ENCODE results near the gene ZDHHC22.

Gene ZDHHC22

DNA sequence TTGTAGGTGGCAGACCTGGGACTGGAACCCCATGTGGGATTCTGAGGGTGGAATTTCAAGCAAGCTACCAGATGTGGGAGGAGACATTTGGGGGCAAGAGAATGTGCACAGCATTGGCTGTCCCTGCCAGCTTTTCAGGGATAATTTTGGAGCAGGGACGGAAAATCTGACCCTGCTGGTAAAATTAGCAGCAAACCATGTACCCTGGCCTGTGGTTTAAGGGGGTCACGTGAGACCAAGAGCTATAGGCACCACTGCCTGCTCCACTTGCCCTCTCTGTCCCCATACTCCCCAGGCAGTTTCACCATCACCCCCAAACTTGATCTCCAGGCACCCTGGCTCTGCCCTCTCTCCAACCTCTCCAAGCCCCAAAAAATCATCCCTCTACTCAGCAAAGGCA lies 13.5 kb upstream of the ZDHHC22 start:
- no peak overlapping the region for H4K91ac ChIP-seq (ENCODE audit: low read length)
- H3K4me2 ChIP-seq (ENCODE audit: low read length, poor library complexity, severe bottlenecking): no peak overlapping the region
- peaks cover 10% of the 10 kb centered on the region for H3K4me1 ChIP-seq (ENCODE audit: control insufficient read depth, insufficient read depth, low read depth, low read length)
- H3K27me3 ChIP-seq (ENCODE audit: control insufficient read depth in 1 of 2, insufficient read depth in 1 of 2, low read length in 2 of 2): peaks cover 34 to 46% of the 10 kb centered on the region in 2 experiments
- no peak overlapping the region for H2BK15ac ChIP-seq (ENCODE audit: low read depth, poor library complexity, severe bottlenecking)
- no peak for DNase-seq
- WGBS: 79% methylated on average over 2 of the region's 2 CpGs
- no peaks in the 10 kb centered on the region for H3K36me3 ChIP-seq (ENCODE audit: control insufficient read depth in 1 of 2, insufficient read depth in 2 of 2, low read depth in 1 of 2, low read length in 2 of 2)
- H3K79me1 ChIP-seq (replicated peaks; ENCODE audit: low read length, poor library complexity, severe bottlenecking): no peaks in the 10 kb centered on the region
- peaks cover 5% of the 10 kb centered on the region for H3K9me3 ChIP-seq (ENCODE audit: control insufficient read depth, low read length)
- H3K14ac ChIP-seq (ENCODE audit: low read length in 2 of 2): no peak overlapping the region
- H3K27ac ChIP-seq (ENCODE audit: low read length, poor library complexity, severe bottlenecking): no peak overlapping the region
- no peak overlapping the region for H2BK12ac ChIP-seq (ENCODE audit: low read length in 2 of 2)
- no peak overlapping the region for H3K4me3 ChIP-seq (ENCODE audit: insufficient read depth in 1 of 2, low read depth in 1 of 2, low read length in 2 of 2)
- no peak overlapping the region for H4K8ac ChIP-seq (ENCODE audit: low read length)
- no peak overlapping the region for H3K9ac ChIP-seq (ENCODE audit: low read length)
- no peak overlapping the region for H2BK120ac ChIP-seq (ENCODE audit: low read depth, low read length)
- no peak overlapping the region for H3K18ac ChIP-seq (ENCODE audit: low read depth in 1 of 2, low read length in 2 of 2)
- H2AK5ac ChIP-seq (ENCODE audit: low read length, severe bottlenecking): no peak overlapping the region
- H2BK5ac ChIP-seq (ENCODE audit: low read depth, low read length, poor library complexity, severe bottlenecking): no peak overlapping the region
- H3K23ac ChIP-seq (ENCODE audit: low read length in 2 of 2): no peak overlapping the region
- H3K4ac ChIP-seq (ENCODE audit: low read depth in 1 of 2, low read length in 2 of 2): no peak overlapping the region
- H2AFZ ChIP-seq (ENCODE audit: low read depth, low read length): no peak overlapping the region

- no peak overlapping the region for H3K9ac ChIP-seq (ENCODE audit: low read length)
- H3K4me1 ChIP-seq (ENCODE audit: control insufficient read depth, insufficient read depth, low read depth, low read length): peaks cover 10% of the 10 kb centered on the region
- H4K91ac ChIP-seq (ENCODE audit: low read length): no peak overlapping the region
- peaks cover 34 to 49% of the 10 kb centered on the region in 2 experiments for H3K27me3 ChIP-seq (ENCODE audit: control insufficient read depth in 1 of 2, insufficient read depth in 1 of 2, low read length in 2 of 2)
- H2BK15ac ChIP-seq (ENCODE audit: low read depth, poor library complexity, severe bottlenecking): no peak overlapping the region
- H2BK5ac ChIP-seq (ENCODE audit: low read depth, low read length, poor library complexity, severe bottlenecking): no peak overlapping the region
- no peak overlapping the region for H4K8ac ChIP-seq (ENCODE audit: low read length)
- no peak for DNase-seq
- WGBS: 61% methylated on average over 2 of the region's 7 CpGs
- no peak overlapping the region for H3K4me2 ChIP-seq (ENCODE audit: low read length, poor library complexity, severe bottlenecking)
- H3K79me1 ChIP-seq (replicated peaks; ENCODE audit: low read length, poor library complexity, severe bottlenecking): no peaks in the 10 kb centered on the region
- H3K27ac ChIP-seq (ENCODE audit: low read length, poor library complexity, severe bottlenecking): no peak overlapping the region
- no peak overlapping the region for H2AK5ac ChIP-seq (ENCODE audit: low read length, severe bottlenecking)
- H3K4ac ChIP-seq (ENCODE audit: low read depth in 1 of 2, low read length in 2 of 2): no peak overlapping the region
- H2BK120ac ChIP-seq (ENCODE audit: low read depth, low read length): no peak overlapping the region
- no peak overlapping the region for H2AFZ ChIP-seq (ENCODE audit: low read depth, low read length)
- no peak overlapping the region for H2BK12ac ChIP-seq (ENCODE audit: low read length in 2 of 2)
- H3K23ac ChIP-seq (ENCODE audit: low read length in 2 of 2): no peak overlapping the region
- H3K9me3 ChIP-seq (ENCODE audit: control insufficient read depth, low read length): peaks cover 5% of the 10 kb centered on the region
- no peak overlapping the region for H3K14ac ChIP-seq (ENCODE audit: low read length in 2 of 2)
- no peak overlapping the region for H3K18ac ChIP-seq (ENCODE audit: low read depth in 1 of 2, low read length in 2 of 2)
- H3K36me3 ChIP-seq (ENCODE audit: control insufficient read depth in 1 of 2, insufficient read depth in 2 of 2, low read depth in 1 of 2, low read length in 2 of 2): no peaks in the 10 kb centered on the region
- no peak overlapping the region for H3K4me3 ChIP-seq (ENCODE audit: insufficient read depth in 1 of 2, low read depth in 1 of 2, low read length in 2 of 2)
Measured at GRCh38 chr14:77154421-77154820, 12.8 kb upstream of the ZDHHC22 start.

DNA sequence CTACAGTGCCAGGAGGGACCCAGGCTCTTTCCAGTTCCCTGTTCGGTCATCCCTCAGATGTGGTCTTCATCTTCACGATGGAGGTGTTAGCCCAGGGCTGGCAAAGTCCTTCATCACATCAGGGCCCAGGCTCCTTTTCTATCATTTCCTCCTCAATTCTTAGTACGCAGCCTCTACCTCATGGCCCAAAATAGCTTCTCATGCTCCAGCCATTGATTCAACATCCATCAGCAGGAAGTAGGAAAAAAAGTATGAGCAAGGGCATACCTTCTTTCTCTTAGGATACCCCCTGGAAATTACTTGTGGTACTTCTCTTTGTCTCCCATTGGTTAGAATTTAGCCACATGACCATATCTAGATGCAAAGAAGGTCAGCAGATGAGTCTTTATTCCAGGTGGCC lies 12.2 kb upstream of the ZDHHC22 start:
- Histone ChIP-seq H3K36me3 (ENCODE audit: control insufficient read depth in 1 of 2, insufficient read depth in 2 of 2, low read depth in 1 of 2, low read length in 2 of 2) (no peaks in the 10 kb centered on the region), H2AFZ (ENCODE audit: low read depth, low read length) (no peak overlapping the region), H3K27me3 (ENCODE audit: control insufficient read depth in 1 of 2, insufficient read depth in 1 of 2, low read length in 2 of 2) (peaks cover 33 to 48% of the 10 kb centered on the region in 2 experiments), H2BK5ac (ENCODE audit: low read depth, low read length, poor library complexity, severe bottlenecking) (no peak overlapping the region), H3K4me1 (ENCODE audit: control insufficient read depth, insufficient read depth, low read depth, low read length) (peaks cover 10% of the 10 kb centered on the region), H3K9ac (ENCODE audit: low read length) (no peak overlapping the region), H4K91ac (ENCODE audit: low read length) (no peak overlapping the region), H2BK12ac (ENCODE audit: low read length in 2 of 2) (no peak overlapping the region), H3K18ac (ENCODE audit: low read depth in 1 of 2, low read length in 2 of 2) (no peak overlapping the region), H3K4me3 (ENCODE audit: insufficient read depth in 1 of 2, low read depth in 1 of 2, low read length in 2 of 2) (no peak overlapping the region), H3K79me1 (replicated peaks; ENCODE audit: low read length, poor library complexity, severe bottlenecking) (no peaks in the 10 kb centered on the region), H3K23ac (ENCODE audit: low read length in 2 of 2) (no peak overlapping the region), H3K14ac (ENCODE audit: low read length in 2 of 2) (no peak overlapping the region), H3K27ac (ENCODE audit: low read length, poor library complexity, severe bottlenecking) (no peak overlapping the region), H2AK5ac (ENCODE audit: low read length, severe bottlenecking) (no peak overlapping the region), H3K9me3 (ENCODE audit: control insufficient read depth, low read length) (peaks cover 5% of the 10 kb centered on the region), H3K4me2 (ENCODE audit: low read length, poor library complexity, severe bottlenecking) (no peak overlapping the region), H2BK15ac (ENCODE audit: low read depth, poor library complexity, severe bottlenecking) (no peak overlapping the region), H4K8ac (ENCODE audit: low read length) (no peak overlapping the region), H2BK120ac (ENCODE audit: low read depth, low read length) (no peak overlapping the region), H3K4ac (ENCODE audit: low read depth in 1 of 2, low read length in 2 of 2) (no peak overlapping the region)
- DNase-seq: no peak
- WGBS: 76% methylated on average over 2 of the region's 3 CpGs

GRCh38 chr14:77151918-77152588 lies 10.5 kb upstream of the ZDHHC22 start:
- Histone ChIP-seq H3K4me2 (ENCODE audit: low read length, poor library complexity, severe bottlenecking) (no peak overlapping the region), H3K9me3 (ENCODE audit: control insufficient read depth, low read length) (peaks cover 5% of the 10 kb centered on the region), H3K36me3 (ENCODE audit: control insufficient read depth in 1 of 2, insufficient read depth in 2 of 2, low read depth in 1 of 2, low read length in 2 of 2) (no peaks in the 10 kb centered on the region), H3K4me3 (ENCODE audit: insufficient read depth in 1 of 2, low read depth in 1 of 2, low read length in 2 of 2) (no peak overlapping the region), H3K79me1 (replicated peaks; ENCODE audit: low read length, poor library complexity, severe bottlenecking) (no peaks in the 10 kb centered on the region), H3K23ac (ENCODE audit: low read length in 2 of 2) (no peak overlapping the region), H3K4ac (ENCODE audit: low read depth in 1 of 2, low read length in 2 of 2) (no peak overlapping the region), H3K4me1 (ENCODE audit: control insufficient read depth, insufficient read depth, low read depth, low read length) (no peaks in the 10 kb centered on the region), H3K14ac (ENCODE audit: low read length in 2 of 2) (no peak overlapping the region), H3K27me3 (ENCODE audit: control insufficient read depth in 1 of 2, insufficient read depth in 1 of 2, low read length in 2 of 2) (peaks cover 30 to 50% of the 10 kb centered on the region in 2 experiments), H2AFZ (ENCODE audit: low read depth, low read length) (no peak overlapping the region), H2BK5ac (ENCODE audit: low read depth, low read length, poor library complexity, severe bottlenecking) (no peak overlapping the region), H2AK5ac (ENCODE audit: low read length, severe bottlenecking) (no peak overlapping the region), H3K27ac (ENCODE audit: low read length, poor library complexity, severe bottlenecking) (no peak overlapping the region), H2BK120ac (ENCODE audit: low read depth, low read length) (no peak overlapping the region), H4K8ac (ENCODE audit: low read length) (no peak overlapping the region), H3K18ac (ENCODE audit: low read depth in 1 of 2, low read length in 2 of 2) (no peak overlapping the region), H4K91ac (ENCODE audit: low read length) (no peak overlapping the region), H2BK12ac (ENCODE audit: low read length in 2 of 2) (no peak overlapping the region), H3K9ac (ENCODE audit: low read length) (no peak overlapping the region), H2BK15ac (ENCODE audit: low read depth, poor library complexity, severe bottlenecking) (no peak overlapping the region)
- WGBS: 31% methylated on average over 2 of the region's 2 CpGs
- peak; percentile 15 for DNase-seq

All from mesenchymal stem cell (in vitro differentiated cells and primary cell).